Right lobe of liver (tissue), 6 donors: ENCODE results near the gene SOX10. TPM values are rescaled to one million over a fixed set of nuclear protein-coding genes. Genes with fewer than 3 reads are reported as not detected.

Experiments
- ATAC-seq, 4 donors: fragments of 200-7000 bp; cut with Tn5 transposase; one replicate each; pipeline ENCODE4 v1.9.1; 2020; ENCODE audit warnings: mild to moderate bottlenecking in 4 of 4, moderate library complexity in 4 of 4
- DNase-seq, 3 donors: peaks; one replicate each; pipeline ENCODE4 v3.0.0-alpha.2; 2020
- H3K27ac ChIP-seq, 3 donors: fragments of 200-600 bp; one replicate each; pipeline ENCODE4 v1.8.0; 2022
- H3K27me3 ChIP-seq, 2 donors: fragments of 200-600 bp; one replicate each; pipeline ENCODE4 v1.8.0; 2022
- H3K36me3 ChIP-seq, 4 donors: fragments of 200-600 bp; sonication (generic) in 1 of 4; one replicate each; pipeline versions ENCODE4 v1.5.1 to v1.8.0; 2017 to 2022; ENCODE audit warnings: control low read depth in 1 of 4
- H3K4me1 ChIP-seq, 4 donors: fragments of 200-600 bp; sonication (generic) in 1 of 4; one replicate each; pipeline versions ENCODE4 v1.5.1 to v1.8.0; 2017 to 2022; ENCODE audit warnings: control low read depth in 1 of 4
- H3K4me3 ChIP-seq, 3 donors: fragments of 200-600 bp; one replicate each; pipeline ENCODE4 v1.8.0; 2022
- H3K9me3 ChIP-seq, 4 donors: fragments of 200-600 bp; sonication (generic) in 1 of 4; one replicate each; pipeline versions ENCODE4 v1.5.1 to v1.8.0; 2017 to 2022; ENCODE audit warnings: control low read depth in 1 of 4
- POLR2A ChIP-seq: fragments of 450-650 bp; IDR thresholded peaks from one replicate; pipeline ENCODE4 v1.6.1; 2017; ENCODE audit warnings: antibody characterized with exemption, mild to moderate bottlenecking
- WGBS: methylation state at CpG from one replicate; pipeline ENCODE4 v1.1.6; 2018; ENCODE audit warnings: low coverage, low lambda C conversion rate; ENCODE audit not compliant: insufficient coverage; ENCODE audit errors: missing lambda C conversion rate; 5-methylcytosine and 5-hydroxymethylcytosine counted together
- intact Hi-C, 2 donors: fragments of 100-400 bp; cut with DNase I; formaldehyde crosslinking; loops; one replicate each; pipeline versions ENCODE4 v1.11.2 to v1.14.1; 2022
- total RNA-seq, 6 experiments: library from RNA; depleted of rRNA in 2 of 6; stranded (reverse); fragments of >200 nt in 2 of 6; fragmentation: NEBNext Ultra II Directional in 3 of 6; extraction: Animal tissue kit (Norgen Biotek cat#: 25700) in 3 of 6; gene quantifications; one replicate each; pipeline versions ENCODE4 v1.1.0 to v1.2.4, GENCODE V29; 2016 to 2023
- TF ChIP-seq, protein P1 (sequence below), 4 donors: fragments of 200-600 bp in 3 of 4; fragments of 450-650 bp in 1 of 4; IDR thresholded peaks; one replicate each; pipeline versions ENCODE4 v1.5.1 to v1.8.0; 2016 to 2022; ENCODE audit warnings: antibody characterized with exemption in 4 of 4, mild to moderate bottlenecking in 2 of 4
- donor health status: DM: no; HTN: yes; CAD: no.
- donor health status: DM: no; HTN: no; CAD: no.
- donor health status: DM: no; HTN: no; CAD: no.
- donor health status: DM: no; HTN: yes; CAD: no.
- donor health status: DM: no; HTN: yes; CAD: no.

The SOX10 gene
- total RNA-seq, 6 experiments from 2014 or later = 0.24 to 0.29 TPM; not detected in 4

DNA sequence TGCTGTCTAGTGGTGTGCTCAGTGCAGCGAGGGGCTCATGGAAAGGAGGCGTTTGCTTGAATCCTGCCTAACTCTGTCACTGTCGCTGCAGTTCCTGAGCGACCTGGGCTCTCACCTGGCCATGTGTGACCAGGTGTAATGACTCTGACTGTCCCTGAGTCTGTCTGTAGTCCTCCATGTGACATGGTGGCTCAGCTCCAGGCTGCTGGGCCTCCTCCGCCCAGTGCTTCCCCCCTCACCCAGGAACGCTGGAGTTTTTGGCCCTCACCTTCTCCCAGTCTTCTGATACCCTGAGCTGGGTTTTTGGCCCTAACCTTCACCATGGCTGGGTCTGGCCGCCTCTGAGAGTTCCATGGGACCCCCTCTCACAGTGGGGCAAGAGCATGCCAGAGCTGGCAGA is 58.0 kb downstream of the SOX10 start:
- H3K9me3 ChIP-seq = no peaks in the 10 kb centered on the region
- peaks cover 0 to 26% (median 5%) of the 10 kb centered on the region in 4 donors for H3K36me3 ChIP-seq
- 83% methylated on average over 2 of the region's 7 CpGs for WGBS
- no peaks in the 10 kb centered on the region for H3K4me1 ChIP-seq
- H3K27me3 ChIP-seq = no peaks in the 10 kb centered on the region
- TF ChIP-seq, protein P1, sequence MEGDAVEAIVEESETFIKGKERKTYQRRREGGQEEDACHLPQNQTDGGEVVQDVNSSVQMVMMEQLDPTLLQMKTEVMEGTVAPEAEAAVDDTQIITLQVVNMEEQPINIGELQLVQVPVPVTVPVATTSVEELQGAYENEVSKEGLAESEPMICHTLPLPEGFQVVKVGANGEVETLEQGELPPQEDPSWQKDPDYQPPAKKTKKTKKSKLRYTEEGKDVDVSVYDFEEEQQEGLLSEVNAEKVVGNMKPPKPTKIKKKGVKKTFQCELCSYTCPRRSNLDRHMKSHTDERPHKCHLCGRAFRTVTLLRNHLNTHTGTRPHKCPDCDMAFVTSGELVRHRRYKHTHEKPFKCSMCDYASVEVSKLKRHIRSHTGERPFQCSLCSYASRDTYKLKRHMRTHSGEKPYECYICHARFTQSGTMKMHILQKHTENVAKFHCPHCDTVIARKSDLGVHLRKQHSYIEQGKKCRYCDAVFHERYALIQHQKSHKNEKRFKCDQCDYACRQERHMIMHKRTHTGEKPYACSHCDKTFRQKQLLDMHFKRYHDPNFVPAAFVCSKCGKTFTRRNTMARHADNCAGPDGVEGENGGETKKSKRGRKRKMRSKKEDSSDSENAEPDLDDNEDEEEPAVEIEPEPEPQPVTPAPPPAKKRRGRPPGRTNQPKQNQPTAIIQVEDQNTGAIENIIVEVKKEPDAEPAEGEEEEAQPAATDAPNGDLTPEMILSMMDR (IDR thresholded peaks at IDR 0.05) = no peak
- no peak for TF ChIP-seq POLR2A
- ATAC-seq (no peak), DNase-seq (no peak)
- intact Hi-C loops = no loop called here
- no peak overlapping the region for H3K27ac ChIP-seq
- no peak overlapping the region for H3K4me3 ChIP-seq

DNA sequence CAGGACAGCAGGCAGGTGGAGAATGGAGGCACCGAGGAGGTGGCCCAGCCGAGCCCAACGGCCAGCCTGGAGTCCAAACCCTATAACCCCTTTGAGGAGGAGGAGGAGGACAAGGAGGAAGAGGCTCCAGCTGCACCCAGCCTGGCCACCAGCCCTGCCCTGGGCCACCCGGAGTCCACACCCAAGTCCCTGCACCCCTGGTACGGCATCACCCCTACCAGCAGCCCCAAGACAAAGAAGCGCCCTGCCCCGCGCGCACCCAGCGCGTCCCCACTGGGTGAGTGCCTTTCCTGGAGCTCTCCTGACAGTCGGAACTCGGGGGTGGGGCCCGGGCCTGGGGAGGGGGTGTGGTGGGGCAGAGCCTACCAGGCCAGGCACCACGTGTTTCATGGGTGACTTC is 58.6 kb downstream of the SOX10 start:
- WGBS = no CpG with 5 or more reads among the region's 15 CpGs
- Histone ChIP-seq H3K4me3 (no peak overlapping the region), H3K27ac (no peak overlapping the region), H3K4me1 (no peaks in the 10 kb centered on the region), H3K36me3 (peaks cover 0 to 26% (median 5%) of the 10 kb centered on the region in 4 donors), H3K9me3 (no peaks in the 10 kb centered on the region), H3K27me3 (no peaks in the 10 kb centered on the region)
- TF ChIP-seq, protein P1 (IDR thresholded peaks at IDR 0.05) = no peak
- no peak for TF ChIP-seq POLR2A
- ATAC-seq (no peak), DNase-seq (no peak)
- intact Hi-C loops = no loop called here

DNA sequence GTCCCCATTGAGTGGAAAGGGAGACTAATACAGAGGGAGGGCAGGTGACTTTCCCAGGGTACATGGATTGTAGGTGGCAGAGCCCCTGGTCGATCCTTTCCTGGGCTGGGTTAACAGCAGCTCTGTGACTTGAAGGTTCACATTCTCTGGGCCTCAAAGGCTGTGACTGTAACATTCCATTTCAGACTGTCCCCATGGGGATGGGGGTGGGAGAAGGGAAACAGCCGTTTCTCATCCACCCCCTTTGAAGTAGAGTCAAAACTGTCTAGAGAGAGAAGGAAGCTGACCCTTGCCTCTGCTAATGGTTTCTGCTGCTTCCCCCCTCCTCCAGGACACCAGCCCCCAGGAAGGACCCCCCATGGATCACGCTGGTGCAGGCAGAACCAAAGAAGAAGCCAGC is 59.0 kb downstream of the SOX10 start:
- no CpG with 5 or more reads among the region's 3 CpGs for WGBS
- no peak for TF ChIP-seq POLR2A
- TF ChIP-seq, protein P1 (IDR thresholded peaks at IDR 0.05) = no peak
- Histone ChIP-seq H3K27ac (no peak overlapping the region), H3K36me3 (peaks cover 0 to 26% (median 5%) of the 10 kb centered on the region in 4 donors), H3K4me1 (no peaks in the 10 kb centered on the region), H3K27me3 (no peaks in the 10 kb centered on the region), H3K9me3 (no peaks in the 10 kb centered on the region), H3K4me3 (no peak overlapping the region)
- intact Hi-C loops = no loop called here
- no peak for ATAC-seq
- DNase-seq = no peak

DNA sequence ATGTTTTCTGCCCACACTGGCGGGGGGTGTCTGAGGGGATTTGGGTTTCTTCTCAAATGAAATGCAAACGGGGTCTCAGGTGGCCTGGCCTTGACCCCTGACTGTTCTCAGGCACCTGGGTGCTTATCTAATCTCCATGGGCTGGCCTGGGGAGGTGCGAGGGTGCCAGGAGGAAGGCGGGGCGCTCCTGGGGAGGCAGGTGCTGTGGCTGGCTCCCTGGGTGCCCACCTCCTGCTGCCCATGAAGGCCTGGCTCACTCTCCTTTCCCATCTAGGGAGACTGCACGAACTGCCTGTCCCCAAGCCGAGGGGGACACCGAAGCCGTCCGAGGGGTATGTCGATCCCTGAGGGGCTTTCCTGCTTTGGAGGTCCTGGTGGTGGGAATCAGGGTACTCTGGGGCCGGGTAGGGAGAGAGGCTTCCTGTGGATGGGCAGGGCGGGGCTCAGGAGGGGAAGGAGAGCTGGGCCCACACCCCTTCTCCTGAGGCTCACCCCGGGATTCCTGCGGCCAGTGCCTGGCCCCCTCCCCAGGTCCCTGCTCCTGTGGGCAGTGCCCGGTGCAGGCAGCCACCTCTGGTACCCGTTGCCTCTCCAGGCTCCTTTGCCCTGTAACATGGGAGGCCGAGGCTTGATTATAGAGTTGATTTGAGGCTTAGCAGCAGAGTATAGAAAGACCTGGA is 59.8 kb downstream of the SOX10 start:
- no peak overlapping the region for H3K4me3 ChIP-seq
- H3K4me1 ChIP-seq = no peaks in the 10 kb centered on the region
- no peak for ATAC-seq
- no peaks in the 10 kb centered on the region for H3K27me3 ChIP-seq
- no peak for DNase-seq
- peaks cover 0 to 26% (median 5%) of the 10 kb centered on the region in 4 donors for H3K36me3 ChIP-seq
- WGBS = 85% methylated on average over 9 of the region's 18 CpGs
- intact Hi-C loops = no loop called here
- no peak for TF ChIP-seq POLR2A
- TF ChIP-seq, protein P1 (IDR thresholded peaks at IDR 0.05) = no peak
- no peak overlapping the region for H3K27ac ChIP-seq
- no peaks in the 10 kb centered on the region for H3K9me3 ChIP-seq
